NCI-H460 (cell line): ENCODE measurements around the gene MICU2. TPM values are rescaled to one million over a fixed set of nuclear protein-coding genes. Genes with fewer than 3 reads are reported as not detected.

Experiments
- DNase-seq: peaks from one replicate; pipeline ENCODE4 v3.0.0-alpha.2; 2016; ENCODE audit warnings: low read depth; ENCODE audit errors: extremely low read depth
- total RNA-seq: library from RNA; depleted of rRNA; stranded (reverse); fragments of >200 nt; shearing (Covaris generic); gene quantifications from 2 replicates; pipeline ENCODE4 v1.2.3, GENCODE V29; 2014

The MICU2 gene
- total RNA-seq, 1 experiment from 2014 or later = 41.7 TPM

- no peak for DNase-seq
Measured at GRCh38 chr13:21549633-21550032, 54.3 kb downstream of the MICU2 start.

GRCh38 chr13:21548577-21548976 is 55.4 kb downstream of the MICU2 start:
- no peak for DNase-seq

DNA sequence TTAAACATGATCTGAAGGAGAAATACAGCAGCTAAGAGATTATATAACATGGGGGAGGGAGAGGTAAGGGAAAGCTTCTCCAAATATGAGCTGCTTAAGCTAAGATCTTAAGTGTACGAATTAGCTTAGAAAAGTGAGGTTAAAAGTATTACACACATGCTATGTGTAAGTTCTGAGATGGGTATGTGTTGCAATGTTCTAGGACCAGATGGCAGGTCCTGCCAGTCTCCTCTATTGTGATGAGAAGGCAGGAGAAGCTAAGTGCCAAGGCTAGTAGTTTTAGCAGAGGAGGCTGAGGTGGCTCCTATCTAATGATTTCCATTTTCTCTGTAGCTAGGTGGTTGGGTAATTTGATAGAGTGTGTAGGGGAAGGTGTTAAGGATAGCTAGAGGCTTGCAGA is 57.6 kb downstream of the MICU2 start:
- no peak for DNase-seq

GRCh38 chr13:21544515-21544914 is 59.5 kb downstream of the MICU2 start:
- no peak for DNase-seq

DNA sequence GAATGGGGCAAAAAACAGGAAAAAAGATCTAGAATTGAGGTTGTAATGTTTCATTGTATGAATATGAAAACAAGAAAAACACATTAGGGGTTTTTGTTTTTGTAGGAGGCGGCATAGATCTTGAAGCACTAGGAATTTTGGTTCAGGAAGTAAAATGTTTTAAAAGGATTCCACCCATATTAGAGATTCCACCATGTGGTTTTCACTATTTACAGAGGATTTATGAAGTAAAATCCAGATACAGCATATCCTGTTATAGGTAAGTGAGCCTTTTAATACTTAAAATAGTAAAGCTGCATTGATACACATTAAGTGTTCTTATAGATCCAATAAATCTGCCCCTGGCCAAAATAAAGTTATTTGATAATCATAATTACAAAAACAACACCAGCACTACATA is 61.4 kb downstream of the MICU2 start:
- no peak for DNase-seq

- no peak for DNase-seq
Measured at GRCh38 chr13:21541980-21542379, 62.0 kb downstream of the MICU2 start.

DNA sequence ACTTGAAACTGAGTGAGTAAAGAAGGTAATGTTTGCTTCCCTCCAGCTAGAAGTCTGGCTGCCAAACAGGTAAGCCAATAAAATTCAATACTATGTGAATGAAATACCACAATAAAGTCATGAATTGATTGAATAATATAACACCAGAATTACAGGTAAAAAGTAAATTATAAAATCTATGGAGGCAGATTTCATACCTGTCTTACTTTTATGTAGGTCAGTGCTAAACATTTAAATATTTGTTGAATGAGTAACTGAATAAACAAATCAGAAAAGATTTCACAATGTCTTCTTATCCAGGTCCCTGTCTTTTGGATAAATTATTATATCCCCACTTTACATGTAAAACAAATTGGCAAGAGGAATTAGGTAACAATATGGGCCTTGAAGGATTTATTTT is 62.7 kb downstream of the MICU2 start:
- DNase-seq = no peak

- DNase-seq = no peak
Measured at GRCh38 chr13:21539687-21540086, 64.3 kb downstream of the MICU2 start.

- DNase-seq = no peak
Measured at GRCh38 chr13:21538753-21539152, 65.2 kb downstream of the MICU2 start.

GRCh38 chr13:21538280-21538679 is 65.7 kb downstream of the MICU2 start:
- DNase-seq = no peak

GRCh38 chr13:21537105-21537504 is 66.9 kb downstream of the MICU2 start:
- no peak for DNase-seq

DNA sequence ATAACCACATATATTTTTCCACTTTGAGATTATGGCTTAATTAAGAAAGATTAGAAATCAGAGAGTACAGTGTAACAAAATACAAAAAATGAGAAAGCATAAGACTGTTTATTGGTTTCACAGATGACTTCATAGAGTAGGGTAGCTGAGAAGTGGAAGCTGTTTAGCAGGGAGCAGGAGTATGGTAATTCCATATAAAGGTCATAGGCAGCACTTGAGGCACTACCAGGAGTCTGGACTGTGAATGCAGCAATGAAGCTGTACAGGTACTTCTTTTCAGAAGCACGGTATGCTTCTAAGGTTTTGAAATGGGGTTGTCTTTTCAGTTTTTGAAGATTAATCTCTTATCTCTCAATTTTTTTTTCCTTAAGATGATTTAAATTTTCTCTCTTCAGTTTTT is 69.2 kb downstream of the MICU2 start:
- DNase-seq = no peak

DNA sequence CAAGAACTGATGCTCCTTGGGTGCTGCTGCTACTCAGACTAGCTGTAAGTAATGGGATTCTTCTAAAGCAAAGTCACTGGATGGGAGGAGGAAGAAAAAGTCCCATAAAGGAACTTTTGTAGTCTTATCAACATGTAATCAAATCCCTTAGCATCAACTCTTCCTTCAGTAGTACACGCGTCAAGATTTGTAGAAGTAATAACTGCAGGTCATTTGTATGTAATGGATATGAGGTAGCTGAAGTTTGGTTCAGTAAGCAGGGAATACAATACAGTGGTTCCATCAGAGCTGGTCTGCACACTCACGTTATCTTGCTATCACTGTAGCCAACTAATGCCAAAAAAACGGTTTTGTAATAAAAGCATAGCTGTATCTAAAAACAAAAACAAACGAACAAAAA is 72.5 kb downstream of the MICU2 start:
- no peak for DNase-seq

GRCh38 chr13:21530656-21531055 is 73.3 kb downstream of the MICU2 start:
- DNase-seq = no peak

- no peak for DNase-seq
Measured at GRCh38 chr13:21529146-21529893, 74.7 kb downstream of the MICU2 start.

DNA sequence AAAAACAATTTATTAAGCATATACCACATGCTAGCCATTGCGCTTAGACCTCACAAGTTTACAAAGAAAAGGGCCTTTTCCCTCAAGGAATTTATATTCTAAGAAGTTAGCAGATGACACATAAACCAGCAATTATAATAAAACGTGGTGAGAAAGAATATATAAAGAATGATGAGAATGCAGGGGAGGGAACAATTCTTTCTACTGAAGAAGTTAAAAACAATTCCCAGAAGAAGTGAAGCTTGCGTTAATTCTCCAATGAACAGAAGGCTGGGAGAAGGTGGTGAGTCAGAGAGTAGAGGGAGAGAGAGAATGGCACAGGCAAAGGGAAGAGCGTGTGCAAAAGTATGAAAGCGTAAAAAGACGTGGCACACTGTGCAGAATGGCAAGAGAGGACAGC is 75.4 kb downstream of the MICU2 start:
- DNase-seq = no peak

- DNase-seq = no peak
Measured at GRCh38 chr13:21526707-21527540, 77.0 kb downstream of the MICU2 start.

- DNase-seq = no peak
Measured at GRCh38 chr13:21522847-21523246, 81.1 kb downstream of the MICU2 start.

- no peak for DNase-seq
Measured at GRCh38 chr13:21522130-21522529, 81.8 kb downstream of the MICU2 start.

GRCh38 chr13:21518617-21519144 is 85.3 kb downstream of the MICU2 start:
- no peak for DNase-seq

- no peak for DNase-seq
Measured at GRCh38 chr13:21517576-21517975, 86.4 kb downstream of the MICU2 start.

DNA sequence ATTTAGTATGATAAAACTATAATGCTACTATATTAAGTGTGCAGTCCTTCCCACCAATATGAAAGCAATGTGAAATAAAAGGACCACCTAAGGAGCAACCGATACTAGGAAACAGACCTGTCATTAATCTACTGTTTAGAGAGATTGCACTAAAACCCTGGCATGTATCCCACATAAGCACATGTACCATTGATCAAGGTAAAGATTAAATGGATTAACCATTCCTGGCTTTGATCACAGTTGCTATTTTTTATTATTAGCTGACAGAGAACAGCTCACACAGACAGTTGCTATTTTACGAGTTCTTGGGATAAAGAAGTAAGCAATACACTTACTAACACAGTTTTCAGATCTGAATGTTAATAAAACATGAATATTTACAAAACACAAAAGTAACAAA is 87.2 kb downstream of the MICU2 start:
- DNase-seq = no peak
